HUDEP-2 (cell line): ENCODE results near the gene MAB21L2.
A peak's percentile ranks its signal among the peaks of the same experiment; 100 is the strongest.
"Not testable (repeated sequence)": the region's sequence is repeated elsewhere in the genome, so short reads cannot be mapped to it uniquely, and the experiment has no call there.

ENCODE experiments used
- DNase-seq, 76 experiments: peaks; one replicate each; lab custom pipeline; 2025; ENCODE audit not compliant: unreplicated experiment in 76 of 76; lab: John Stamatoyannopoulos, UW

MAB21L2 gene

DNA sequence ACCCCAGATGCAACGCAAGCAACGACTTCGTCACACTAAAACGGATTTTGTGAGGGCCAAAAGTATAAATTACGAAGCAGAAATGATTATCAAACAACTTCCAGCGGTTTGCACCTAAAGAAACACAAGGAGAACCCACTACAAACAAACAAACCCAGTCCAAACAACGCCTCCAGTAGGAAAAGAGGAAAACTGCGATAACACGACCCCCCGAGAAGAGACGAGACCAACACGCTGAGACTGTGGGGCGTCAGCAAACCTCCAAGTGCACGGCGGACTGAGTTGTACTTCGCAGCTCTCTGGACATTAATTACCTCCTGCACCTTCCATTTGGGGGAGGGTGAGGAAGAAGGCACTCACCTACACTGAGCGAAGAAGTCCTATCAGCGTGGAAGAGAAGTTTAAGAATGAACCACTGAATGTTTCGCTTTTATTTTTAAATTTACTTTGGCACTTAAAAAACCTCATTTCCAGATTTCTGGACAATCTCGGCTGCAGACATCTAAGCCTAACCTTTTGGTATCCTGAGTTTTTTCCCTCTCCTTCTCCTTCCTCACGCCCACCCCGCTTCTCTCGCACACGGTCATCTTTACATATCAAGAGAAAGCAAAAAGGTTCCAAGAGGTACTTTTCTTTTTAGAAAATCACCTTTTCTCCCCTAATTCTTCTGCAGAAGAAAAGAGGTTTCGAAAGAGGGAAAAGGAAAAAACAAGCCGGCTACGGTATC, at the start of gene MAB21L2:
Gene MAB21L2 (plus strand): TSS at position 6 of the 727 bp plus-strand sequence. CDS start 879 bp downstream, outside the sequence.
- no peak for DNase-seq

DNA sequence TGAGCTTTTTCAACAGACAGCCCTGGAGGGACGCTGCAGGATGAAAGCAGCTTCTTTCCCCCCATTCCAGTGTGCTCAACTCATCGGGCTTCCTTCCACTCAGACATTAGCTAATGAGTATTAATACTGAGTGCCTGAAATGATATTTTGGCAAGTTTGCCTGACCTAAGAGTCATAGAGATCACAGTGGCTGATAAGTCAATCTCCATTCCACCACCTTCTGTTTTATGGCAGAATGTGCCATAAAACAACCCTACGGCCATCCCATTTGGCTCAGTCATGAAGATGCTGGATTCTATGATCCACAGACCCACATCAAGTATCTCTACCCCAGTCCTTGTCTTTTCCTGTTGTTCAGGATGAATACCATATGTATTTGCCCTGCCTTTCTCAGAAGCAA, 48.3 kb upstream of the MAB21L2 start:
- DNase-seq, result no peak

DNA sequence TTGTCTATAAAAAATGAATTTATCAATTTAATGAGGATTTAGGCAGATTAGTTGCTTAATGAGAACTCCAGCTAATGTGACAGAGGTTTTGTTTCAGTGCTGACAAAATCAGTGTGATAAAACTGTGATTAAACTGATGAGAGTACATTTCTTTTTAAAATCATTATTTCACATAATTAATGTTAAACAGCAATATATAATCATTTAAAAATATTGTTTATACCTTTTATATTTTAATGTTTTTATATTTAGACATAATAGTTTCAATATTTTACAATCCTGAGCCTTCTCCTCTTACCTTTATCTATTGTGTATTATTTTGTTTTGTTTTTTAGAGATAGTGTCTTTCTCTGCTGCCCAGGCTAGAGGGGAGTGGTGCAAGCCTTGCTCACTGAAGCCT, 47.1 kb upstream of the MAB21L2 start:
- DNase-seq, result no peak

GRCh38 chr4:150537911-150538310, 44.0 kb upstream of the MAB21L2 start:
- DNase-seq, result not testable (repeated sequence)

DNA sequence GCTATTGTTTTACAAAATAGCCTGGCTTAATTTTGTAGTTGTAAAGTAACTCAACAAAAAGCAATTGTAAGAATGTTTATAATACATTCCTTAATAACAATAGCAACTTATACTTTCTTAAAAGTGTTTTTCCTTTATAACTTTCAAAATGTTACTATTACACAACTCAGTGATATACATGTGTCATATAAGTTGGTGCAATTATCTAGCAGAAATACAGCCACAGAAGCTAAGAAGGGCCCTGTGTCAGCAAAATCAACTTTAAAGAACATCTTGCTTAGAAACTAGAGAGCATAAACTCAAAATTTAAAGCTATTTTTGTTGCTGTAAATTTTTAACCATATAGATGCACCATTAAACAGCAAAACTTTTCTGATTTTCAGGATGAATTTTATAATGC, 41.4 kb upstream of the MAB21L2 start:
- no peak for DNase-seq

GRCh38 chr4:150540959-150541360, 41.0 kb upstream of the MAB21L2 start:
- DNase-seq, result no peak

GRCh38 chr4:150541681-150542080, 40.3 kb upstream of the MAB21L2 start:
- no peak for DNase-seq

- no peak for DNase-seq
Measured at GRCh38 chr4:150543042-150543441, 38.9 kb upstream of the MAB21L2 start.

DNA sequence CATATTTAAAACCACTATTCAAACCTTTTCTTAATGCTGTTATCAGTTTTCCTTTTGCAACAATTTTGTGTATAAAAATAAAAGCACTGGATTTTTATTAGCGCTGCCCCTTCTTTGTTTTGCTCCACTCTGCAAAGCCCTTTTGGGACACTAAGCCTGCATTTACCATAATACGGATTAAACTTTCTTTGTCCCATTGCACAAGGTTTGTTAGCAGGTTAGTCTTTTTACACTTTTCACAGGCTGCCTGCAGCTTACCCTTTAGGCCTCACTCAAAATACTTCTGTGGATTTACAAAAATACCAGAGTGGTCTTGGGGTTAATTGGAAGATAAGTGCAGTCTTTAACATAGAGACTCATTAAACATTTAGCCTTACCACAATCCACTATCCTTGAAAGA, 35.7 kb upstream of the MAB21L2 start:
- DNase-seq, result no peak

DNA sequence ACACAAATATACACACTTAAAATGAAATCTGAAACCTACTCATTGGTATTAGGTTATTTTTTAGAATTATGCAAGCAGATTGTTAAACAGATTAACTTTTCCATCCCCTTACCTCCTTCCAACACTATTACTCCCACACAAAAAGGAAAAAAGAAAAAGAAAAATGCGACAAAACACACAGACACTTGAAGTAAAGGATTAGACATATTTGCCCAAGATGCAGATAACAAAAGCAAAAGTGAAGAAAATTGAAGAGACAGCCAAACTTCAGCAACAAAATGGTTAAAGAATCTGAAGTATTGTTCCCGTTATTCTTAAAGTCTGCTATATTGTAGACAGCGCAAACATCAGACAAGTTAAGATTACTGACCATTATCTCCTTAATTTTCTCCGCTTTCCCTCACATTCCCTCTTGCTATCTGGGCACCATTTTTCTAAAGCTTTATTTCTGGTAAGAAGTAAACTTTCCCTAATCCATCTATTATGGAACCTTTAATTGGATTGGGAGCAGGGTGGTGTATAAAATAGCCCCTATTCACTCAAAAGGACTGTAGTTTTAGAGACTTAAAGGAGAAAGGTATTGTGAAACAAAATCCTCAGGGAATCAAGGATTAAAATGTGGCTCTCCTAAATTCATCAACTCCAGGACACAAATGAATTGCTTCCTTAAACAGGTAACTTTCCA, 34.7 kb upstream of the MAB21L2 start:
- DNase-seq, result no peak

GRCh38 chr4:150557811-150558210, 24.1 kb upstream of the MAB21L2 start:
- not testable (repeated sequence) for DNase-seq

DNA sequence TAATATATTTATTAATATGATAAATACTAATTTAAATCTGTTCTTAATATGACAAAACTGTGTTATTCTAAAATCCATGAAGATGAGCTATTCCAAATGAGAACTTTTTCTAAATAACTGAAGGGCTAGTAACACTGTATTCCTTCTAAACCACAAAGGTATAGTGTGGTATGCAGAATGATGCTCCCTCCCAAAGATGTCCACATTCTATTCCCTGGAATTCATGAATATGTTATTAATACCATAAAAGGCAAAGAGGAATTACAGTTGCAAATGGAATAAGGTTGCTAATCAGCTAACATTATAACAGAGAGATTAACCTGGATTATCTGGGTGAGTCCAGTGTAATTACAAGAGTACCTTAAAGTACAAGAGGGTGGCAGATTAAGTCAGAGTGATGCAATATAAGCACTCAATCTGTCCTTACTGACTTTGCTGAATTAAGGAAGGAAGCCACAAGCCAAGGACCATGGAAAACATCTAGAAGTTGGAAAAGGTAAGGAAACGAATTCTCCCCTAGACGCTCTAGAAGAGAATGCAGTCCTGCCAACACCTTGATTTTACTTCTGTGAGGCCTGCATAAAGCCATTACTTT, 20.7 kb upstream of the MAB21L2 start:
- no peak for DNase-seq

GRCh38 chr4:150562250-150562649, 19.7 kb upstream of the MAB21L2 start:
- DNase-seq, result no peak

DNA sequence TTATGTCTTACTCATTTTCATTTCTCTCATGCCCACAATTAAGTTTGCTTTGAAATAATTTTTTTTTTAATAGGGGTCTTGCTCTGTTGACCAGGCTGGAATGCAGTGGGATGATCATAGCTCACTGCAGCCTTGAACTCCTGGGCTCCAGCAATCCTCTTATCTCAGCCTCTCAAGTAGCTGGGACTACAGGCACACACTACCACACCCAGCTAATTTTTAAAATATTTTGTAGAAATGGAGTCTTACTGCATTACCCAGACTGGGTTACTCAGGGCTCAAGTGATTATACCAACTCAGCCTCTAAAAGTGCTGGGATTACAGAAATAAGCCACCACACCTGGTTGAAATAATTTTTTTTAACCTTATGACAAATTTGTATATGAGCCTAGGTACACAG, 19.2 kb upstream of the MAB21L2 start:
- DNase-seq, result no peak

DNA sequence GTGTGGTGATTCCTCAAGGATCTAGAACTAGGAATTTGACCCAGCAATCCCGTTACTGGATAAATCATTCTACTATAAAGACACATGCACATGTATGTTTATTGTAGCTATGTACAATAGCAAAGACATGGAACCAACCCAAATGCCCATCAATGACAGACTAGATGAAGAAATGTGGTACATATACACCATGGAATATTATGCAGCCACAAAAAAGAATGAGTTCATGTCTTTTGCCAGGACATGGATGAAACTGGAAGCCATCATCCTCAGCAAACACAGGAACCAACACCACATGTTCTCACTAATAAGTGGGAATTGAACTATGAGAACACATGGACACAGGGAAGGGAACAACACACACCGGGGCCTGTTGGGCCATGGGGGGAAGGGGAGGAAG, 17.0 kb upstream of the MAB21L2 start:
- DNase-seq, result not testable (repeated sequence)

DNA sequence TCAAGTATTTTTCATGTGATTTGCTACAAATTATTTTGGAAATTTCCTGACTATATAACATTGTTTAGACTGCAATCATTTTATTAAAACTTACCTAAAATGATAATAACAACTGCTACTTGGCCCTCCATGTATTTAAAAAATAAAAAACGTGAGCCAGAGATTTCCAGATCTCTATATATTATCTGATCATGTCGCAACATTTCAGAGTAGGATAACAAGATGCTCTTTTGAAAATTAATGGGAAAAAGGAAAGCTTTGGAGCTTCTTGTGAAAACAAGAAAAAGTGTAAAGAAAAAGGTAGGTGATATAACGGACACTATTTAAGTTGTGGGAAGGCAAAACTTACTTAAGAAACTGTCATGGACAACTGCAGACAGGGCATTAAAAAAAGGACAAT, 14.9 kb upstream of the MAB21L2 start:
- DNase-seq, result no peak

- no peak for DNase-seq
Measured at GRCh38 chr4:150569384-150569987, 12.5 kb upstream of the MAB21L2 start.

- DNase-seq, result no peak
Measured at GRCh38 chr4:150569998-150570535, 11.9 kb upstream of the MAB21L2 start.

DNA sequence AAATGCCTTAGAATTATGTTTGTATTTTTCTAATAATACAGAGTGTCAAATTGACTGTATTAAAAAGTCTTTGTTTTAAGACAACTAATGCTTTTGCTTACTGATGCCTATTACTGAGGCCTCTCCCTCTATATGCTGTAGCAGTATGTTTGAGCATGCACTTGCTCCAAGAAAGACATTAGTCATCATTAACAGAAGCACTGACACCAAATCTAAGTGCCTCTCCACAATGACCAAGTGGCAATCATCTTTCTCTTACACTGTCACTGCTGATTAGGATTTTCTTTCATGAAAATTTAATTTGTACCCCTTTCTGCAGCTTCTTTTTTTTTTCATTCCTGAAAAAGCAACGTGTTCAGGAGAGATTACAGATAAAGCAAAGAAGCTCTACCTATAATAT, 11.1 kb upstream of the MAB21L2 start:
- peak in 3 of 76 experiments; percentile 1 to 25 (median 2) for DNase-seq

- DNase-seq, result peak in 20 of 76 experiments; percentile 1 to 38 (median 10)
Measured at GRCh38 chr4:150572704-150573504, 9.0 kb upstream of the MAB21L2 start.
